Subcutaneous adipose tissue (tissue), 4 donors: ENCODE data around the gene ARID1B. TPM values are rescaled to one million over a fixed set of nuclear protein-coding genes. Genes with fewer than 3 reads are reported as not detected.

Experiments used
- CTCF ChIP-seq: fragments of 450-650 bp; IDR thresholded peaks from one replicate; pipeline ENCODE4 v1.5.1; 2016; ENCODE audit warnings: low read depth, mild to moderate bottlenecking, control low read depth, antibody characterized with exemption, moderate library complexity
- total RNA-seq, 4 donors: library from RNA; depleted of rRNA; stranded (reverse); fragments of >200 nt; gene quantifications; one replicate each; pipeline ENCODE4 v1.1.0, GENCODE V29; 2016

ARID1B gene
- total RNA-seq, 4 donors from 2014 or later = 93.8 to 137 (median 104) TPM

- TF ChIP-seq CTCF = no peak
These were observed 243.2 kb downstream of the ARID1B start for GRCh38 chr6:157020398-157020797.

- TF ChIP-seq CTCF = no peak
These were observed 243.7 kb downstream of the ARID1B start for GRCh38 chr6:157020881-157021343.

- no peak for TF ChIP-seq CTCF
These were observed 244.3 kb downstream of the ARID1B start for GRCh38 chr6:157021344-157021992.

GRCh38 chr6:157021993-157022740 is 245.0 kb downstream of the ARID1B start:
- no peak for TF ChIP-seq CTCF

GRCh38 chr6:157023958-157024357 is 246.8 kb downstream of the ARID1B start:
- TF ChIP-seq CTCF = no peak

GRCh38 chr6:157024745-157025144 is 247.6 kb downstream of the ARID1B start:
- TF ChIP-seq CTCF = no peak

- TF ChIP-seq CTCF = no peak
These were observed 248.3 kb downstream of the ARID1B start for GRCh38 chr6:157025437-157025836.
